GM18505 (cell line): ENCODE measurements around the gene FETUB.
"Not testable (repeated sequence)": the region's sequence is repeated elsewhere in the genome, so short reads cannot be mapped to it uniquely, and the experiment has no call there.

Source experiments
- ATAC-seq: cut with Tn5 transposase; IDR thresholded peaks from one replicate; pipeline ENCODE4 v1.9.1; 2021; ENCODE audit not compliant: unreplicated experiment
- POLR2A ChIP-seq: IDR thresholded peaks from 4 replicates; pipeline ENCODE4 v1.6.1; 2011; ENCODE audit warnings: borderline replicate concordance; ENCODE audit not compliant: insufficient read depth, insufficient read length; ENCODE audit errors: extremely low read depth

FETUB gene

GRCh38 chr3:186618318-186618938, 21.8 kb upstream of the FETUB start:
- no peak for TF ChIP-seq POLR2A
- ATAC-seq: no peak

- TF ChIP-seq POLR2A: no peak
- ATAC-seq: no peak
Observed at GRCh38 chr3:186619787-186620212, 20.4 kb upstream of the FETUB start.

DNA sequence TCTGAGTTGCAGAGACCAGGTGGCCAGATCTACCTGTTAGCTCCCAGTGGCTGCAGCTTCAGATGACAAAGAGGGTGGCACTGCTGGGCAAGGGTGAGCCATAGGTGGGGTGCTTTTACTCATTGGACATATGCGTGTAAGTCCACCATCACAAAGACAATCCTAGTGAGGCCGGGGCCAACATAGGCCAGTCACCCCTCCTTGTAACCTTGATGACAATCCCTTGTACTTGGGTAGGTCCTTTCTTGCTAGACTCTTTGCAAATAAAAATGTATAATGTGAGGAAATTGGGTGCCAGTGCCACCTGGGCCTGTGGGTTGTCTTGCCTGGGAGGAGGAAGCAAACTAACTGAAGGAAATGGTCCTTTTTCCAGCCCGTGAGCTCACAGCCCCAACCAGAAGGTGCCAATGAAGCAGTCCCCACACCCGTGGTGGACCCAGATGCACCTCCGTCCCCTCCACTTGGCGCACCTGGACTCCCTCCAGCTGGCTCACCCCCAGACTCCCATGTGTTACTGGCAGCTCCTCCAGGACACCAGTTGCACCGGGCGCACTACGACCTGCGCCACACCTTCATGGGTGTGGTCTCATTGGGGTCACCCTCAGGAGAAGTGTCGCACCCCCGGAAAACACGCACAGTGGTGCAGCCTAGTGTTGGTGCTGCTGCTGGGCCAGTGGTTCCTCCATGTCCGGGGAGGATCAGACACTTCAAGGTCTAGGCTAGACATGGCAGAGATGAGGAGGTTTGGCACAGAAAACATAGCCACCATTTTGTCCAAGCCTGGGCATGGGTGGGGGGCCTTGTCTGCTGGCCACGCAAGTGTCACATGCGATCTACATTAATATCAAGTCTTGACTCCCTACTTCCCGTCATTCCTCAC, 19.7 kb upstream of the FETUB start:
- no peak for ATAC-seq
- no peak for TF ChIP-seq POLR2A

- no peak for ATAC-seq
Observed at GRCh38 chr3:186621894-186622650, 18.1 kb upstream of the FETUB start.

GRCh38 chr3:186622651-186623310, 17.4 kb upstream of the FETUB start:
- ATAC-seq: no peak
- TF ChIP-seq POLR2A: no peak

More at GRCh38 chr3:186621894-186622650, 18.1 kb upstream of the FETUB start:
- no peak for TF ChIP-seq POLR2A

DNA sequence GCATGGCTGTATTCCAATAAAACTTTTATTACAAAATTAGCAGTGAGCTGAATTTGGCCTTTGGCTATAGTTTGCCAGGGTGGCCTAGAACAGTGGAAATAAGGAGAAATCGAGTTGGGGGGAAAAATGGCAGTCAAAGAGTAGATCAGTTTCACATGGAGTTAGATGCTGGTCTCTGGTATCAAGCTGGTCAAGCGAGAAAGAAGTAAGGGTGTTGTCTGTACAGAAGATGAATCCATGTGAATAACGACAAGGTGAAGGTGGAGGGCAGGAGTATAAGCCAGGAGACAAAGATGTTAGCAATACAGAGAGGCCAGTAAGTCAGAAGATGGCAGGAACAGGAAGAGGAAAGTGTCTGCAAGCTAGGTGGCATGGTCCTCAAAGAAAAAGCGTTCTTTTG, 15.6 kb upstream of the FETUB start:
- TF ChIP-seq POLR2A: no peak
- ATAC-seq: no peak

DNA sequence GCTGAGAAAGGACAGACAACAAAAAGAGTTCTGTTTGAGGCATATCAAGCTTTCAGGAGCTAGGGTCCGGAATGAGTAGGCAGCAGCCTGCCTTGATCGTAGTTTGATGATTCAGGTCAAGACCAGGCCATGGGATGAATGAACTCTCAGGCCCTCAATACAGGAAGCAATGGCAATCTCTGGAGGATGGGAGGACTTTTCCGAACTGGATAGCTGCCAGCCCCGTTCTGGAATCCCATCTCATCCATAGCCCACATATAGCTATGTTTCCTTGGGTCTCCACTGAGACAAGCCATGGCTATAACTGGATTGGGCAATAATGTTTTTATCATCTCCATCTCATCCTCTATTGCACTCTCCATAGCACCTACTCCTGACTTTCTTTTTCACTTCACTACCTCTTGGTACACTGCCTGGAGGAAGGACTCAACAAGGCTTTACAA, 14.6 kb upstream of the FETUB start:
- TF ChIP-seq POLR2A: no peak
- no peak for ATAC-seq

GRCh38 chr3:186626254-186626847, 13.8 kb upstream of the FETUB start:
- ATAC-seq: no peak
- TF ChIP-seq POLR2A: no peak

DNA sequence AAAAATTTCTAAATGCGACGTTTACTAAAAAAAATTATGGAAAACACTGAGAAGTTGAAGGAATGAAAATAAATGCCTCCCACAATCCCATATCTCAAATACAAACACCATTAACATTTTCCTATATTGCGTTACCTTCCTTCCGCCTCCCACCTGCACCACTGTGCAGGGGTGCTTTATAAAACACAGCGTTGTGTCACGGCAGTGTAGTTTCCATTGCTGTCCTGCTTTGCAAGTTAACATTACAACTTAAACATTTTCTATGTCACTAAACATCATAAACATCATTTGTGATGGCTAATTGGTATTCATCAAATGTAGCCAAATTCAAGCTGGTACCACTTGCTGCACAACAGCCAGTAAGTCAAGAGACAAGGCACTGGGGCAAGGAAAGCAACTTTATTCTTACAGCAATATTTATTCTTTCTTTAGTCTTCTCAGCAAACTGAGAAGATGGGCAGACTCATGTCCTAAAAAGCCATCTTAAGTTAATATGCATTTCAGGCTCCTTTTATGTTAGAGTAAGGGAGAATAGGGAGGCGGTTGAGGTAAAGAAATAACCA, 12.3 kb upstream of the FETUB start:
- TF ChIP-seq POLR2A: no peak
- ATAC-seq: no peak

DNA sequence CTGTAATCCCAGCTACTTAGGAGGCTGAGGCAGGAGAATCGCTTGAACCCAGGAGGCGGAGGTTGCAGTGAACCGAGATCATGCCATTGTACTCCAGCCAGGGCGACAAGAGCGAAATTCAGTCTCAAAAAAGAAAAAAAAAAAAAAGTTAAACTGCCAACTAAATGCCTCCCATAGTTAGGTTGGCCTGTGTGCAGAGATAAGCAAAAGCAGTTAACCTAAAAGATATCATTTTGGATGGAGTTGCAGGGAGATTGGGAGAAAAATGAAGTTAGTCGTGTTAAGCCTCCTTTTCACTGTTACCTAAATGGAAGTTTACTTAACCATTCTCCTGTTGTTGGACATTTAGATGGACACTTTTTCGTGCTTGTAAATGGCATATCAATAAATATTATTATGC, 11.4 kb upstream of the FETUB start:
- ATAC-seq: no peak
- TF ChIP-seq POLR2A: no peak

- no peak for TF ChIP-seq POLR2A
- ATAC-seq: no peak
Observed at GRCh38 chr3:186630950-186631641, 9.1 kb upstream of the FETUB start.

DNA sequence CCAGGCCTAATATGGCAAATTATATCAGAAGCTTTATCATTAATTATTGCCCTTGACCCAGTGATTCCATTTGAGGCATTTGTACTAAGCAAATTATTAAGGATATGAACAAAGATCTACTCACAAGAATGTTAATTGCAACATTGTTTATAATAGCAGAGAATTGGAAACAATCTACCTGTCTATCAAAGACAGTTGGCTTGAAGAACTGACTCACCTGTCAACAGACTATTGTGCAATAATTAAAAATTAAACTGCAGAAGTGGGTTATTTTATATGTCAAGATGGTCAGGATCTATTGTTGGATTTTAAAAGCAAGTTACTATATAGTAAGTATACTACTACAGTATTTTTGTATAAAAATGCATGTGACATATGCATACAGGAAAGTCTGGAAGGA, 6.7 kb upstream of the FETUB start:
- no peak for TF ChIP-seq POLR2A

DNA sequence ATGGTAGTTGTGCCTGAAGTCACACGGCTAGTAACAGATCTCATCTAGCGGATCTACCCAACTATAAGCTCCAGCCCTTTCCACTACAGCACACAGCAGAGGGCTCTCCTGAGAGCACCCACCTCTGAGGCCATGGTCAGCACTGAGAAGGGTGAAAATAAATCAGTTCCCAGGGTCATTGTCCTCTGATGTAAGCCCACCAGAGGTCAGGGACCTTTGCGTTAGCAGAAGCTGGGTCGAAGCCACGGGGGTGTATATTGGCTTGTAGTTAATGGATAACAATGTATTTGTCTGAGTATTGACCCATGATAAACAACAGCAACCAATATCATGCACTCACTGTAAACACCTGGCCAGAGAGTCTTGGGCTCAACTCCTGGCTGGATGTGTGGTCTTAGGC, 6.0 kb upstream of the FETUB start:
- not testable (repeated sequence) for ATAC-seq

More for the DNA sequence above, 6.7 kb upstream of the FETUB start:
- ATAC-seq: no peak
